Smooth muscle cell (in vitro differentiated cells): ENCODE measurements around the gene ENPP1. TPM values are rescaled to one million over a fixed set of nuclear protein-coding genes. Genes with fewer than 3 reads are reported as not detected.
A peak's percentile ranks its signal among the peaks of the same experiment; 100 is the strongest.

ENCODE experiments used
- DNase-seq: peaks from one replicate; lab custom pipeline; 2025; ENCODE audit not compliant: unreplicated experiment; lab: John Stamatoyannopoulos, UW
- H2AFZ ChIP-seq: fragments of 200-600 bp; sonication (generic); 2 replicates; pipeline ENCODE4 v1.6.0; 2016; ENCODE audit warnings: antibody characterized with exemption, low read depth, mild to moderate bottlenecking
- H3F3A ChIP-seq: fragments of 200-600 bp; sonication (generic); 2 replicates; pipeline ENCODE4 v1.6.0; 2017; ENCODE audit warnings: antibody characterized with exemption, low read depth
- H3K27ac ChIP-seq: fragments of 200-600 bp; sonication (generic); 2 replicates; pipeline ENCODE4 v1.5.1; 2016; ENCODE audit warnings: low read depth, mild to moderate bottlenecking
- H3K27me3 ChIP-seq: fragments of 200-600 bp; sonication (generic); 2 replicates; pipeline ENCODE4 v1.6.1; 2016; ENCODE audit warnings: low read depth, mild to moderate bottlenecking
- H3K36me3 ChIP-seq: fragments of 200-600 bp; sonication (generic); 2 replicates; pipeline ENCODE4 v1.5.1; 2016; ENCODE audit warnings: low read depth
- H3K4me1 ChIP-seq: fragments of 200-600 bp; sonication (generic); 2 replicates; pipeline ENCODE4 v1.5.1; 2016; ENCODE audit warnings: low read depth
- H3K4me2 ChIP-seq: fragments of 200-600 bp; sonication (generic); 2 replicates; pipeline ENCODE4 v1.6.0; 2016; ENCODE audit warnings: mild to moderate bottlenecking
- H3K4me3 ChIP-seq: fragments of 200-600 bp; sonication (generic); 2 replicates; pipeline ENCODE4 v1.5.1; 2016; ENCODE audit warnings: mild to moderate bottlenecking
- H3K79me2 ChIP-seq: fragments of 200-600 bp; sonication (generic); 2 replicates; pipeline ENCODE4 v1.6.0; 2016; ENCODE audit warnings: low read depth, mild to moderate bottlenecking
- H3K9ac ChIP-seq: fragments of 200-600 bp; sonication (generic); 2 replicates; pipeline ENCODE4 v1.6.0; 2016; ENCODE audit warnings: low read depth
- H3K9me3 ChIP-seq: fragments of 200-600 bp; sonication (generic); replicated peaks from 2 replicates; pipeline ENCODE4 v1.5.1; 2016; ENCODE audit warnings: low read depth
- H4K20me1 ChIP-seq: fragments of 200-600 bp; sonication (generic); 2 replicates; pipeline ENCODE4 v1.6.0; 2016; ENCODE audit warnings: low read depth
- WGBS: methylation state at CpG from one replicate; pipeline ENCODE4 v1.1.7; 2016; ENCODE audit warnings: low lambda C conversion rate; 5-methylcytosine and 5-hydroxymethylcytosine counted together
- microRNA-seq: library from miRNA; unstranded; fragments of <30 nt; microRNA quantifications from one replicate; pipeline ENCODE4, GENCODE V29; 2016; ENCODE audit warnings: borderline number of aligned reads
- polyA plus RNA-seq: library from polyadenylated mRNA; unstranded; fragments of >200 nt; fragmentation: Nextera tagmentation; extraction: Ambion mirVana; gene quantifications from 2 replicates; pipeline ENCODE4 v1.2.1, GENCODE V29; 2016
- small RNA-seq: library from RNA; depleted of rRNA; stranded (forward); fragments of <200 nt; gene quantifications from one replicate; pipeline ENCODE3, GENCODE V24; 2014
- total RNA-seq: library from RNA; depleted of rRNA; stranded (reverse); fragments of >200 nt; gene quantifications from 2 replicates; pipeline ENCODE4 v1.2.3, GENCODE V29; 2014
- TF ChIP-seq, protein P1 (sequence below): fragments of 200-600 bp; sonication (generic); IDR thresholded peaks from 2 replicates; pipeline ENCODE4 v1.5.1; 2017; ENCODE audit warnings: borderline replicate concordance, mild to moderate bottlenecking, antibody characterized with exemption; ENCODE audit not compliant: insufficient read depth, poor library complexity, severe bottlenecking

ENPP1 gene
- total and polyA plus RNA-seq, 2 experiments from 2014 or later, result 329 to 433 TPM

DNA sequence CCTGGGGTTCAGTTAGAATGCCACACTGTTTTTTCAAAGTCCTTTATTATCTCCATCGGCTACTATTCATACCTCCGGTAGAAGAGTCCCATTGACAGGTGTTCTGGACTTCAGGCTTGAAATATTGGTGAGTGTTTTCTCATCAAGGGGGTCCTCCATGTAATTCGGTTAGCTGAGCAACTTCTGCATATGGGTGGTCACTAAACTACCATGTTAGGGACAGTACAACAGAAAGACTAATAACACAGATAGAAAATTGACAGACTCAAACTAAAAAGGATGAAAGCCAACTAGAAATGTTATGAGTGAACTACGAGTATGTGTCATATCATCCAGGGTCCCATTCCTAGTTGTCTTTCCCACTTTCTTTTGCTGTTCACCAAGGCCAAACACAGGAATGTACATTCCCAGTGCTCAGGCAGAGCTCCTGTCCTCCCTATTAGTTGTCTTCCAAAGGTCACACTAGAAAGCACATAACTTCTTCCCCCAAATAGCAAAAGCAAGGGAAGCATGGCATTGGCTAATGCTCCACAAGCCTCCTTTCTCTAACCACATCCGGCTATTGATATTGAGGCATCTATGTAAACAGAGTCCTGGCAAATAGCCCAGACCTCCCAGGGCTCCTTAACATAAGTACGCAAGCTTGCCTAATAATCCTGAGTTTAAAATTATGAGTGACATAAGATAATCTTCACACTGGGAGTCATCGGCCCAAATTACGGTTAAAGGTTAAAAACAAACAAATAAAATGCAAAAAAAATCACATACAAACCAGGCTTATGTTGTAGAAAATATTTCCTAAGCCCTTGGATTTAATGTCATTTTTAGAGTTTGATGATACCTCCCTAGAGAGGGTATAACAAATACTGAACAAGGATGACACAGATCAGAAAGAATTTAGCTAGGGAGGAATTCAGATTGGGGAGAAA lies 130.1 kb downstream of the ENPP1 start:
- no peak overlapping the region for H3K9ac ChIP-seq
- no peaks in the 10 kb centered on the region for H3K9me3 ChIP-seq
- H4K20me1 ChIP-seq, result no peaks in the 10 kb centered on the region
- WGBS, result 60% methylated on average over 8 of the region's 8 CpGs
- H3K27ac ChIP-seq, result peak overlapping the region; percentile 14
- H3K79me2 ChIP-seq, result no peaks in the 10 kb centered on the region
- no peaks in the 10 kb centered on the region for H3F3A ChIP-seq
- H3K4me2 ChIP-seq, result no peak overlapping the region
- H3K4me1 ChIP-seq, result no peaks in the 10 kb centered on the region
- no peak overlapping the region for H2AFZ ChIP-seq
- H3K27me3 ChIP-seq, result no peaks in the 10 kb centered on the region
- DNase-seq, result no peak
- H3K36me3 ChIP-seq, result no peaks in the 10 kb centered on the region
- no peak overlapping the region for H3K4me3 ChIP-seq
- TF ChIP-seq, protein P1, sequence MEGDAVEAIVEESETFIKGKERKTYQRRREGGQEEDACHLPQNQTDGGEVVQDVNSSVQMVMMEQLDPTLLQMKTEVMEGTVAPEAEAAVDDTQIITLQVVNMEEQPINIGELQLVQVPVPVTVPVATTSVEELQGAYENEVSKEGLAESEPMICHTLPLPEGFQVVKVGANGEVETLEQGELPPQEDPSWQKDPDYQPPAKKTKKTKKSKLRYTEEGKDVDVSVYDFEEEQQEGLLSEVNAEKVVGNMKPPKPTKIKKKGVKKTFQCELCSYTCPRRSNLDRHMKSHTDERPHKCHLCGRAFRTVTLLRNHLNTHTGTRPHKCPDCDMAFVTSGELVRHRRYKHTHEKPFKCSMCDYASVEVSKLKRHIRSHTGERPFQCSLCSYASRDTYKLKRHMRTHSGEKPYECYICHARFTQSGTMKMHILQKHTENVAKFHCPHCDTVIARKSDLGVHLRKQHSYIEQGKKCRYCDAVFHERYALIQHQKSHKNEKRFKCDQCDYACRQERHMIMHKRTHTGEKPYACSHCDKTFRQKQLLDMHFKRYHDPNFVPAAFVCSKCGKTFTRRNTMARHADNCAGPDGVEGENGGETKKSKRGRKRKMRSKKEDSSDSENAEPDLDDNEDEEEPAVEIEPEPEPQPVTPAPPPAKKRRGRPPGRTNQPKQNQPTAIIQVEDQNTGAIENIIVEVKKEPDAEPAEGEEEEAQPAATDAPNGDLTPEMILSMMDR, result no peak

Small RNA genes within 50 kb of the gene (microRNA-seq; reads per million reads assigned to microRNA genes)
- not detected for gene MIR548H5

Small RNA genes within 50 kb of the gene (small RNA-seq; reads per million reads assigned to genes)
- gene MIR548H5, result not detected
- 0.11 reads per million for gene SELENOKP2

Other genes with a start within 250 kb of the ENPP1 start
- 1.3 TPM in 1 of 2 replicates, not detected in the other for gene ARG1, start 234.8 kb upstream of the ENPP1 start, total RNA-seq
- 0.30 TPM in 1 of 2 replicates, not detected in the other for gene ARG1, start 234.8 kb upstream of the ENPP1 start, polyA plus RNA-seq
- 46.4 and 52.7 TPM in 2 replicates for gene MED23, start 179.8 kb upstream of the ENPP1 start, total RNA-seq
- gene MED23, start 179.8 kb upstream of the ENPP1 start, polyA plus RNA-seq, result 13.3 and 17.1 TPM in 2 replicates
- gene ENPP3, start 170.7 kb upstream of the ENPP1 start, total RNA-seq, result 0.18 and 0.63 TPM in 2 replicates
- 0.16 TPM in 1 of 2 replicates, not detected in the other for gene ENPP3, start 170.7 kb upstream of the ENPP1 start, polyA plus RNA-seq
- 4.1 TPM in 1 of 2 replicates, not detected in the other for gene OR2A4, start 106.6 kb upstream of the ENPP1 start, total RNA-seq
- 0.11 and 0.19 TPM in 2 replicates for gene OR2A4, start 106.6 kb upstream of the ENPP1 start, polyA plus RNA-seq
- gene CTAGE9, start 97.0 kb upstream of the ENPP1 start, total RNA-seq, result not detected in 2 replicates
- gene CTAGE9, start 97.0 kb upstream of the ENPP1 start, polyA plus RNA-seq, result not detected in 2 replicates
- gene CCN2, start 143.4 kb downstream of the ENPP1 start, total RNA-seq, result 1,180 and 1,197 TPM in 2 replicates
- gene CCN2, start 143.4 kb downstream of the ENPP1 start, polyA plus RNA-seq, result 1,697 and 2,448 TPM in 2 replicates